K562 (cell line): ENCODE results near the gene BRWD1. TPM values are rescaled to one million over a fixed set of nuclear protein-coding genes. Genes with fewer than 3 reads are reported as not detected.

ENCODE experiments used
- ATF4 ChIP-seq: fragments of 450-650 bp; formaldehyde crosslinking; IDR thresholded peaks from 2 replicates; pipeline ENCODE4 v1.4.0; 2022; ENCODE audit warnings: mild to moderate bottlenecking, moderate library complexity
- BCOR ChIP-seq: fragments of 450-650 bp; IDR thresholded peaks from 2 replicates; pipeline ENCODE4 v1.6.1; 2016
- ESRRA ChIP-seq: fragments of 450-650 bp; IDR thresholded peaks from 2 replicates; pipeline ENCODE4 v1.6.1; 2014; ENCODE audit warnings: low read depth, mild to moderate bottlenecking, moderate library complexity, borderline replicate concordance
- GABPA ChIP-seq: fragments of 200-800 bp; sonication (Bioruptor generic); conservative IDR thresholded peaks from 2 replicates; pipeline ENCODE4 v1.6.1; 2016; ENCODE audit warnings: low read depth, missing genetic modification characterization, missing compliant biosample characterization
- GMEB1 ChIP-seq: fragments of 250-450 bp; sonication (Bioruptor Pico); IDR thresholded peaks from 2 replicates; pipeline ENCODE4 v1.4.0; 2020; ENCODE audit warnings: mild to moderate bottlenecking
- L3MBTL2 ChIP-seq: fragments of 450-650 bp; IDR thresholded peaks from 2 replicates; pipeline ENCODE4 v1.6.1; 2016; ENCODE audit warnings: mild to moderate bottlenecking, moderate library complexity
- NR2C1 ChIP-seq, 2 experiments: fragments of 450-650 bp; IDR thresholded peaks; 2 replicates each; pipeline ENCODE4 v1.6.1; 2017; ENCODE audit warnings: mild to moderate bottlenecking in 2 of 2, antibody characterized with exemption in 1 of 2, inconsistent platforms in 1 of 2, missing compliant biosample characterization in 1 of 2, missing genetic modification characterization in 1 of 2
- POLR2H ChIP-seq: IDR thresholded peaks from 2 replicates; pipeline ENCODE4 v1.6.1; 2016; ENCODE audit warnings: missing genetic modification characterization, low read depth, mild to moderate bottlenecking, control low read depth, missing compliant biosample characterization, moderate library complexity
- POLR3A ChIP-seq: IDR thresholded peaks from 2 replicates; pipeline ENCODE4 v1.6.1; 2011; ENCODE audit warnings: borderline replicate concordance, mild to moderate bottlenecking, moderate library complexity; ENCODE audit not compliant: insufficient read length, insufficient read depth; ENCODE audit errors: extremely low read depth
- PURB ChIP-seq: sonication (generic); formaldehyde crosslinking; IDR thresholded peaks from 2 replicates; pipeline ENCODE4 v1.9.0; 2021; ENCODE audit warnings: low read depth, mild to moderate bottlenecking, missing genetic modification reagents
- RAD21 ChIP-seq, 2 experiments: fragments of 250-450 bp in 1 of 2; fragments of 450-650 bp in 1 of 2; sonication (Bioruptor Pico) in 1 of 2; formaldehyde crosslinking in 1 of 2; IDR thresholded peaks in 1 of 2; conservative IDR thresholded peaks in 1 of 2; 2 replicates each; pipeline versions ENCODE4 v1.4.0 to v1.8.0; 2020 to 2022; ENCODE audit warnings: mild to moderate bottlenecking in 2 of 2, moderate library complexity in 1 of 2
- RBM14 ChIP-seq: fragments of 200-400 bp; formaldehyde crosslinking; IDR thresholded peaks from 2 replicates; pipeline ENCODE4 v1.6.1; 2018; ENCODE audit warnings: low read depth, mild to moderate bottlenecking, low read length, moderate library complexity, borderline replicate concordance; ENCODE audit not compliant: insufficient read depth
- ZBTB11 ChIP-seq, 3 experiments: fragments of 200-800 bp in 1 of 3; fragments of 250-450 bp in 1 of 3; fragments of 450-650 bp in 1 of 3; sonication (Bioruptor Pico) in 1 of 3; sonication (Bioruptor generic) in 1 of 3; formaldehyde crosslinking in 1 of 3; IDR thresholded peaks; 2 replicates each; pipeline versions ENCODE4 v1.6.1 to v1.8.0; 2016 to 2022; ENCODE audit warnings: mild to moderate bottlenecking in 2 of 3, missing genetic modification characterization in 2 of 3, missing compliant biosample characterization in 1 of 3, moderate library complexity in 1 of 3
- ZNF347 ChIP-seq: fragments of 450-650 bp; formaldehyde crosslinking; IDR thresholded peaks from 2 replicates; pipeline ENCODE4 v1.4.0; 2020; ENCODE audit warnings: low read depth, mild to moderate bottlenecking, moderate library complexity
- ZNF76 ChIP-seq: fragments of 250-450 bp; sonication (Bioruptor Pico); IDR thresholded peaks from 2 replicates; pipeline ENCODE4 v1.4.0; 2020; ENCODE audit warnings: mild to moderate bottlenecking, moderate library complexity, borderline replicate concordance
- polyA plus RNA-seq, 8 experiments: library from polyadenylated mRNA; depleted of rRNA in 4 of 8; stranded (reverse) in 5 of 8; unstranded in 3 of 8; fragments of >200 nt; fragmentation: Nextera tagmentation in 2 of 8; fragmentation: Illumina TruSeq in 1 of 8; extraction: Ambion mirVana in 2 of 8; extraction: Trizol in 1 of 8; gene quantifications; 2 replicates each; pipeline versions ENCODE4 v1.2.1 to v1.2.3, GENCODE V29; 2011 to 2014; ENCODE audit warnings: inconsistent platforms in 1 of 8, missing spikeins in 1 of 8
- total RNA-seq, 7 experiments: library from RNA; depleted of rRNA in 6 of 7; stranded (reverse); fragments of >200 nt in 6 of 7; fragmentation: Illumina TruSeq in 2 of 7; extraction: Trizol in 2 of 7; gene quantifications; 2 replicates each; pipeline versions ENCODE4 v1.2.1 to v1.2.3, GENCODE V29; 2011 to 2021; ENCODE audit warnings: low replicate concordance in 1 of 7

BRWD1 gene
- total and polyA plus RNA-seq, 9 of the 15 experiments (the other 6 are each of a cell fraction or from before 2014, with no cell fraction given) = 10.1 to 60.2 (median 34.1) TPM

- TF ChIP-seq NR2C1 (IDR thresholded peaks at IDR 0.05) = no peak
- peak; percentile 90 for TF ChIP-seq NR2C1 (tag; IDR thresholded peaks at IDR 0.05)
- TF ChIP-seq PURB (CRISPR knock-in tag) = no peak
- no peak for TF ChIP-seq GABPA (tag)
- peak; percentile 91 for TF ChIP-seq ATF4
- no peak for TF ChIP-seq POLR2H
- no peak for TF ChIP-seq POLR3A
- peak in 1 of 2 experiments; percentile 19; a peak in 2 of 4 replicates for TF ChIP-seq RAD21 (CRISPR knock-in tag; conservative IDR thresholded peaks at IDR 0.05 in 1 of 2, IDR thresholded peaks at IDR 0.05 in 1 of 2)
- no peak for TF ChIP-seq BCOR
- peak in 1 of 3 experiments; percentile 72; a peak in 1 of 6 replicates for TF ChIP-seq ZBTB11 (CRISPR knock-in tag; IDR thresholded peaks at IDR 0.05)
- TF ChIP-seq GMEB1 = peak; percentile 71
- no peak for TF ChIP-seq RBM14
- TF ChIP-seq ESRRA = no peak
- TF ChIP-seq ZNF76 (CRISPR knock-in tag) = peak; percentile 97
- TF ChIP-seq ZNF347 (CRISPR knock-in tag) = no peak
- TF ChIP-seq L3MBTL2 = no peak
These were observed 46.0 kb upstream of the BRWD1 start (continued) for GRCh38 chr21:39359382-39359781.
